HG02981 (cell line): ENCODE measurements around the gene MARCHF6.

Experiments
- ATAC-seq: cut with Tn5 transposase; IDR thresholded peaks from one replicate; pipeline ENCODE4 v1.9.1; 2021; ENCODE audit warnings: mild to moderate bottlenecking, moderate library complexity; ENCODE audit not compliant: unreplicated experiment

MARCHF6 gene, protein sequence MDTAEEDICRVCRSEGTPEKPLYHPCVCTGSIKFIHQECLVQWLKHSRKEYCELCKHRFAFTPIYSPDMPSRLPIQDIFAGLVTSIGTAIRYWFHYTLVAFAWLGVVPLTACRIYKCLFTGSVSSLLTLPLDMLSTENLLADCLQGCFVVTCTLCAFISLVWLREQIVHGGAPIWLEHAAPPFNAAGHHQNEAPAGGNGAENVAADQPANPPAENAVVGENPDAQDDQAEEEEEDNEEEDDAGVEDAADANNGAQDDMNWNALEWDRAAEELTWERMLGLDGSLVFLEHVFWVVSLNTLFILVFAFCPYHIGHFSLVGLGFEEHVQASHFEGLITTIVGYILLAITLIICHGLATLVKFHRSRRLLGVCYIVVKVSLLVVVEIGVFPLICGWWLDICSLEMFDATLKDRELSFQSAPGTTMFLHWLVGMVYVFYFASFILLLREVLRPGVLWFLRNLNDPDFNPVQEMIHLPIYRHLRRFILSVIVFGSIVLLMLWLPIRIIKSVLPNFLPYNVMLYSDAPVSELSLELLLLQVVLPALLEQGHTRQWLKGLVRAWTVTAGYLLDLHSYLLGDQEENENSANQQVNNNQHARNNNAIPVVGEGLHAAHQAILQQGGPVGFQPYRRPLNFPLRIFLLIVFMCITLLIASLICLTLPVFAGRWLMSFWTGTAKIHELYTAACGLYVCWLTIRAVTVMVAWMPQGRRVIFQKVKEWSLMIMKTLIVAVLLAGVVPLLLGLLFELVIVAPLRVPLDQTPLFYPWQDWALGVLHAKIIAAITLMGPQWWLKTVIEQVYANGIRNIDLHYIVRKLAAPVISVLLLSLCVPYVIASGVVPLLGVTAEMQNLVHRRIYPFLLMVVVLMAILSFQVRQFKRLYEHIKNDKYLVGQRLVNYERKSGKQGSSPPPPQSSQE

GRCh38 chr5:10353241-10354047 lies at the start of gene MARCHF6:
MARCHF6 (plus strand) TSS chr5:10353695; CDS start chr5:10353899, 204 bp downstream.
- peak; percentile 83 for ATAC-seq

GRCh38 chr5:10303699-10304170 lies 49.8 kb upstream of the MARCHF6 start:
- ATAC-seq = no peak

- no peak for ATAC-seq
Observed at GRCh38 chr5:10304932-10305331, 48.6 kb upstream of the MARCHF6 start.

DNA sequence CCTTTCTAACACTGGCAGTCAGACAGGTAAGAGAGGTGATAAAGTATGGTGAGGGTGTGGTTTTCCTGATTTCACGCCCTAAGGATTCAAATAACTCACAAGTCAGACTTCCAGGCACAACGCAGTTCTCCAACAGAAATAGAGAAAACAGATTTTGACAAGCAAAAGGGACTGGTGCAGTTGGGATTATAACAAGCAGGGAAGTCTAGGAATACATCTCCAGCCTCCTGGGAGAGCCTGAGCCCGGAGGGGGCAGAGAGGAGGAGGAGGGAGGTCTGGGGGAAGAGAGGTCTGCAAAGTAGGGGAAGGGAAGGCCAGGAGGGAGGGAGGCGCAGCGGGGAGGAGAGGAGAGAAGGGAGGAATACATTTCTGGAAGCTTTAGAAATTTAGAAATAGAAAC lies 47.4 kb upstream of the MARCHF6 start:
- ATAC-seq = no peak

GRCh38 chr5:10306806-10307205 lies 46.7 kb upstream of the MARCHF6 start:
- ATAC-seq = no peak

- peak; percentile 81 for ATAC-seq
Observed at GRCh38 chr5:10307206-10308148, 46.0 kb upstream of the MARCHF6 start, which contains the start of gene CMBL. CMBL (minus strand) TSS chr5:10307902; CDS start chr5:10290762, 17,140 bp downstream.

GRCh38 chr5:10308844-10309243 lies 44.7 kb upstream of the MARCHF6 start:
- no peak for ATAC-seq

- no peak for ATAC-seq
Observed at GRCh38 chr5:10310066-10310779, 43.3 kb upstream of the MARCHF6 start.

GRCh38 chr5:10310835-10311570 lies 42.5 kb upstream of the MARCHF6 start:
- ATAC-seq = peak; percentile 58

DNA sequence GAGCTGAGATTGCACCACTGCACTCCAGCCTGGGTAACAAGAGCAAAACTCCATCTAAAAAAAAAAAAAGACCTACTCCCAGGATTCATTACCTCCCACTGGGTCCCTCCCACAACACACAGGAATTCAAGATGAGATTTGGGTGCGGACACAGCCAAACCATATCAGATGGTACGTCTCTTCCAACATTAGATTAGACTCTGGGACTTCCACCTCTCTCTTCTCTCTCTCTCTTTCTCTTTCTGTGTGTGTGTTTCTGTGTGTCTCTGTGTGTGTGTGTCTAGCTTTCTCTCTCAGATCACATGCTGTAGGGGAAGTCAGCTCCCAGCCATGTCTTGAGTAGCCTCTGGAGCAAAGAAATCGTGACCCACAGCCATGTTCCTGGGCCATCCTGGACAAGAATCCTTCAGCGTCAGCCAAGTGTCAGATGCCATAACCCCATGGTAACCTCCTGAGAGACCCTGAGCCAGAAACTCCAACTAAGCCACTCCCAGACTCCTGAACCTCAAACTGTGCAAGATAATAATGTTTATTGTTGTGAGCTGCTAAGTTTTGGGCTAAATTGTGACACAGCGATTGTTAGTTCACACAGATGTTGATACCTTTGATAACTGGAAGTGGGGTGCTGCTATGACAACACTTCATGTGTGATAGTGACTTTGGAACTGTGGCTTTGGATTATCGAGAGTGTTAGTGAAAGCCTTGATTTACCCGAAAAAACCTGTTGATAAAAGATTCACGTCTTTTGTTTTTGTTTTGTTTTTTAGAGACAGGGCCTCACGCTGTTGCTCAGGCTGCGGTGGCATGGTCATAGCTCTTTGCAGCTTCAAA lies 41.7 kb upstream of the MARCHF6 start:
- ATAC-seq = no peak

DNA sequence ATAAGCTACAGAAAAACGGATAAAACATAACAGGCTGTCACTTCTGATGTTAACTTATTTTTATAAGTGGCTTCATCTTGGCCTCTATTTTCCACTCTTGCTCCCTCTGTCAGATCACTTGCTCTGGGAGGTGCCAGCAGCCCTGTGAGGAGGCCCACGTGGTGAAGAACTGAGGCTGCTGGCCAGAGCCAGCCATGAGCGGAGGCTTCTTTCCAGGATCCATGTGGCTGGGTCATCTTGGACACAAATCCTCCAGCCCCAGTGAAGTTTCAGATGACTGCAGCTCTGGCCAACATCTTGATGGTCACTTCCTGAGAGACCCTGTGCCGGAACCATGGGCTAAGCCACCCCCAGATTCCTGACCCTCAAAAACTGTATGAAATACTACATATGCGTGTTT lies 38.3 kb upstream of the MARCHF6 start:
- no peak for ATAC-seq

- ATAC-seq = no peak
Observed at GRCh38 chr5:10315824-10316509, 37.5 kb upstream of the MARCHF6 start.

- peak; percentile 89 for ATAC-seq
Observed at GRCh38 chr5:10317825-10318682, 35.4 kb upstream of the MARCHF6 start.

GRCh38 chr5:10319202-10319851 lies 34.2 kb upstream of the MARCHF6 start:
- ATAC-seq = no peak

DNA sequence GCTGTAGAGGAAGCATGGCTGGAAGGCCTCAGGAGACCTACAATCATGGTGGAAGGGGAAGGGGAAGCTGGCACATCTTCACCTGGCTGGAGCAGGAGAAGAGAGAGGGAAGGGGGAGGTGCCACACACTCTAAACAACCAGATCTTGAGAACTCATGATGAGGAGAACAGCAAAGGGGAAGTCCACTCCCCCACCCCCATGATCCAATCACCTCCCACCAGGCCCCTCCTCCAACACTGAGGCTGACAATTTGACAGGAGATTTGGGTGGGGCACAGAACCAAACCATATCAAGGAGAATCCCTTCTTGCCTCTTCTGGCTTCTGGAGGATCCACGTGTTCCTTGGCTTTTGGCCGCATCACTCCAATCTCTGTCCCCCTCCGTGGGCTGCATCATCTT lies 32.7 kb upstream of the MARCHF6 start:
- ATAC-seq = no peak
